GM23248 (cell line): ENCODE data around the gene ASAP2.

Experiments used
- EZH2 ChIP-seq: fragments of 200-600 bp; sonication (generic); IDR thresholded peaks from 2 replicates; pipeline ENCODE4 v1.6.1; 2018; ENCODE audit warnings: antibody characterized with exemption, mild to moderate bottlenecking; ENCODE audit not compliant: insufficient read depth, poor library complexity, severe bottlenecking
- EZH2phosphoT487 ChIP-seq: fragments of 200-600 bp; sonication (generic); IDR thresholded peaks from 2 replicates; pipeline ENCODE4 v1.6.1; 2018; ENCODE audit warnings: antibody characterized with exemption, moderate library complexity, mild to moderate bottlenecking, low read depth; ENCODE audit not compliant: insufficient read depth

DNA sequence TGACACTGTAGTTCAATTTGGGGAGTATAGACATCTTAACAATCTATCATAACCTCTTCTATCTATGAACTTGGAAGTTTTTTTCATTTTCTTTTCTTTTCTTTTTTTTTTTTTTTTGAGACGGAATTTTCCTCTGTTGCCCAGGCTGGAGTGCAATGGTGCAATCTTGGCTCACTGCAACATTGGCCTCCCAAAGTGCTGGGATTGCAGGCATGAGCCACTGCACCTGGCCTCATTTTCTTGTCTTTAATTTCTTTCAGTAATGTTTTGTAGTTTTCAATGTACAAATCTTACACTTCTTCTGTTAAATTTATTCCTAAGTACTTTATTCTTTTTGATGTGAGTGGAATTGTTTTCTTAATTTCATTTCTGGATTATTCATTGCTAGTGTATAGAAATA is 14.6 kb downstream of the ASAP2 start:
- no peak for TF ChIP-seq EZH2
- no peak for TF ChIP-seq EZH2phosphoT487
